NB4 (cell line): ENCODE data around the gene CNTNAP3.
"Not testable (repeated sequence)": the region's sequence is repeated elsewhere in the genome, so short reads cannot be mapped to it uniquely, and the experiment has no call there.

Source experiments
- CTCF ChIP-seq: IDR thresholded peaks from one replicate; pipeline ENCODE4 v1.5.1; 2012; ENCODE audit warnings: low read depth, low read length
- MAX ChIP-seq: IDR thresholded peaks from 2 replicates; pipeline ENCODE4 v1.6.1; 2011; ENCODE audit warnings: low read depth, low read length
- POLR2A ChIP-seq: IDR thresholded peaks from 2 replicates; pipeline ENCODE4 v1.6.1; 2011; ENCODE audit warnings: mild to moderate bottlenecking; ENCODE audit not compliant: insufficient read length; ENCODE audit errors: extremely low read depth

GRCh38 chr9:39198000-39198709, 89.8 kb downstream of the CNTNAP3 start:
- not testable (repeated sequence) for TF ChIP-seq CTCF, POLR2A, MAX
